Ishikawa (cell line): Measurements from ENCODE around the gene ARMH3.

ENCODE experiments used
- CEBPB ChIP-seq: IDR thresholded peaks from 2 replicates; pipeline ENCODE4 v1.6.1; 2012
- CREB1 ChIP-seq: IDR thresholded peaks from 2 replicates; pipeline ENCODE4 v1.6.1; 2012; ENCODE audit warnings: low read depth
- EGR1 ChIP-seq: IDR thresholded peaks from 2 replicates; pipeline ENCODE4 v1.6.1; 2012
- EP300 ChIP-seq: IDR thresholded peaks from 2 replicates; pipeline ENCODE4 v1.6.1; 2012; ENCODE audit warnings: borderline replicate concordance
- FOXM1 ChIP-seq: IDR thresholded peaks from 2 replicates; pipeline ENCODE4 v1.6.1; 2012; ENCODE audit warnings: low read depth, borderline replicate concordance
- MAX ChIP-seq: IDR thresholded peaks from 2 replicates; pipeline ENCODE4 v1.6.1; 2012
- NFIC ChIP-seq: IDR thresholded peaks from 2 replicates; pipeline ENCODE4 v1.6.1; 2012
- RAD21 ChIP-seq: IDR thresholded peaks from 2 replicates; pipeline ENCODE4 v1.6.1; 2012; ENCODE audit warnings: low read depth
- REST ChIP-seq: IDR thresholded peaks from 2 replicates; pipeline ENCODE4 v1.6.1; 2012; ENCODE audit warnings: low read depth, mild to moderate bottlenecking
- TAF1 ChIP-seq: IDR thresholded peaks from 2 replicates; pipeline ENCODE4 v1.6.1; 2012; ENCODE audit warnings: low read depth, mild to moderate bottlenecking
- TCF12 ChIP-seq: IDR thresholded peaks from 2 replicates; pipeline ENCODE4 v1.6.1; 2012; ENCODE audit warnings: low read depth
- TEAD4 ChIP-seq: IDR thresholded peaks from 2 replicates; pipeline ENCODE4 v1.6.1; 2012
- USF1 ChIP-seq: IDR thresholded peaks from 2 replicates; pipeline ENCODE4 v1.6.1; 2012
- YY1 ChIP-seq: IDR thresholded peaks from 2 replicates; pipeline ENCODE4 v1.6.1; 2012; ENCODE audit warnings: low read depth
- ZBTB7A ChIP-seq: IDR thresholded peaks from 2 replicates; pipeline ENCODE4 v1.6.1; 2012; ENCODE audit warnings: low read depth

The ARMH3 gene

GRCh38 chr10:102067091-102067916, 11.3 kb upstream of the ARMH3 start:
- TF ChIP-seq TEAD4: no peak
- TF ChIP-seq YY1: no peak
- TF ChIP-seq MAX: no peak
- no peak for TF ChIP-seq CEBPB
- no peak for TF ChIP-seq CREB1
- no peak for TF ChIP-seq TAF1
- no peak for TF ChIP-seq NFIC
- no peak for TF ChIP-seq REST
- TF ChIP-seq FOXM1: no peak
- TF ChIP-seq TCF12: no peak
- TF ChIP-seq USF1: no peak

GRCh38 chr10:102066399-102067088, 10.6 kb upstream of the ARMH3 start:
- no peak for TF ChIP-seq TAF1
- no peak for TF ChIP-seq ZBTB7A
- TF ChIP-seq EP300: no peak
- no peak for TF ChIP-seq CEBPB
- TF ChIP-seq NFIC: no peak
- TF ChIP-seq FOXM1: no peak
- no peak for TF ChIP-seq TEAD4
- TF ChIP-seq CREB1: no peak
- TF ChIP-seq EGR1: no peak
- TF ChIP-seq REST: no peak
- TF ChIP-seq USF1: no peak
- TF ChIP-seq YY1: no peak

GRCh38 chr10:102065561-102066398, 9.8 kb upstream of the ARMH3 start:
- TF ChIP-seq NFIC: no peak
- TF ChIP-seq REST: peak; percentile 23; the same call in 1 of the 2 replicates
- TF ChIP-seq TAF1: 0 out of 2 replicates have a peak, but pooled peaks have one; percentile 3
- TF ChIP-seq EP300: no peak
- TF ChIP-seq TCF12: peak; percentile 8; the same call in 1 of the 2 replicates
- 0 out of 2 replicates have a peak, but pooled peaks have one; percentile 1 for TF ChIP-seq TEAD4
- TF ChIP-seq RAD21: peak; percentile 2; the same call in 1 of the 2 replicates
